HG02588 (cell line): ENCODE measurements around the gene GOLGB1.

Experiments used
- ATAC-seq: cut with Tn5 transposase; IDR thresholded peaks from one replicate; pipeline ENCODE4 v1.9.1; 2021; ENCODE audit warnings: mild to moderate bottlenecking, moderate library complexity; ENCODE audit not compliant: unreplicated experiment

The GOLGB1 gene

DNA sequence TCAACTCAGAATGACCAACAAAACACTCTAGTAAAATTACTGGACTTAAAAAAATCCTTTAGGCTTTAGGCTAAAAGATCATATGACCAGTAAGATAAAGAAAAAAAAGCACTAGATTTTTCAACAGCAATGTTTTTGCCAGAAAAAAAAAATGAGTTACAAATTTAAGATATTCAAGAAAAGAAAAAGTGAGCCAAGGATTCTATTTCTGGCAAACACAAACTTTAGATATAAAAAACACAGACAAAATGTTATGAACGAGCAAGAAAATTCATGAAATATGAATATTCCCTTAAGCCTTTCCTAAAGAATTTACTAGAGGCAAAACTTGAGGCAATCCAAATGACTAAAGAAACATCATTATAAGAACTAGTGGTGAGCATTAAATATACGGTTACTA is 8.6 kb downstream of the GOLGB1 start:
- ATAC-seq = no peak

DNA sequence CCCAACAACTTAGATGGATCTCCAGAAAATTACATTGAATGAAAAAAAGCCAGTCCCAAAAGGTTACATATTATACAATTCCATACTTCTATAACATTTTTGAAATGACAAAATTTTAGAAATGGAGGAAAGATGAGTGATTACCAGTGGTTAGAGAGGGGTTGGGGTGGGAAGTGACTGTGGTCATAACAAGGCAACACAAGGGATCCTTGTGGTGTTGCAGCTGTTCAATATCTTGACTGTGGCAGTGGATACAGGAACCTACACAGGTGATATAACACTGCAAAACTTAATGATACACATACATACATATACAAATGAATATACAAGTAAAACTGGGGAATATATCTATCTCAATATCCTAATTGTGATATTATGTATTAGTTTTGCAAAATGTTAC is 9.6 kb downstream of the GOLGB1 start:
- no peak for ATAC-seq

DNA sequence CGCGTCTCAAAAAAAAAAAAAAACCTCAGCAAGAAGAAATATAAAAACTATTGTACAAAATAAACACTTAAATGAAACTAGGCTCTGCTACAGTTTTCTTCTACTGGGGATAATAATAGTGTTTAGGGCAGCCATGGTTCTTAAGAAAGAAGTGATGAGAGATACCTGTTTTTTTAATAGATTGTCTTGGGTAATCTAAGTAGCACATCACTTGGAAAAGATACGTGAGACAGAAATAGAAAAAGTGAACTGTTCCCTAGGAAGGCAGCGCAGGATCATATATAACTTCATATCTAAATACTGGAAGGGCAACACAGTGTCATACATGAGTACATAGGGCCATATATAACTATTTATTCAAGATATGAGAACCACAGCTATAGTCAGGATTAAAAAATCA is 11.9 kb downstream of the GOLGB1 start:
- ATAC-seq = no peak

DNA sequence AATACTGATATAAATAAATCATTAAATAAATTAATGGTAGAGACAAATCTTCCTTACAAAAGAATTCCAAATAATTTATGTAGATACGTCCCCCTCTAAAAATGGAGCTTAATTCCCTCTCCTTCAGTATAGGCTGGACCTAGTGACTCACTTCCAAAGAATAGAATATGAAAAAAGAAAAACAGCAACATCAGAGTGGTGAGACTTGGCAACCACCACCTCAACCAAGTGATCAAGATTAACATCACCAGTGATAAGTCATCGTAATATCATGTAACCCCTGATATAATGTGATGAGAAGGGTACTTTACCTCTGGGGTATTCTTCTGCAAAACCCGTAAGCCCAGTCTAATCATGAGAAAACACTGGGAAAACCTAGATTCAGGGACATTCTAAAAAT is 13.4 kb downstream of the GOLGB1 start:
- ATAC-seq = no peak

DNA sequence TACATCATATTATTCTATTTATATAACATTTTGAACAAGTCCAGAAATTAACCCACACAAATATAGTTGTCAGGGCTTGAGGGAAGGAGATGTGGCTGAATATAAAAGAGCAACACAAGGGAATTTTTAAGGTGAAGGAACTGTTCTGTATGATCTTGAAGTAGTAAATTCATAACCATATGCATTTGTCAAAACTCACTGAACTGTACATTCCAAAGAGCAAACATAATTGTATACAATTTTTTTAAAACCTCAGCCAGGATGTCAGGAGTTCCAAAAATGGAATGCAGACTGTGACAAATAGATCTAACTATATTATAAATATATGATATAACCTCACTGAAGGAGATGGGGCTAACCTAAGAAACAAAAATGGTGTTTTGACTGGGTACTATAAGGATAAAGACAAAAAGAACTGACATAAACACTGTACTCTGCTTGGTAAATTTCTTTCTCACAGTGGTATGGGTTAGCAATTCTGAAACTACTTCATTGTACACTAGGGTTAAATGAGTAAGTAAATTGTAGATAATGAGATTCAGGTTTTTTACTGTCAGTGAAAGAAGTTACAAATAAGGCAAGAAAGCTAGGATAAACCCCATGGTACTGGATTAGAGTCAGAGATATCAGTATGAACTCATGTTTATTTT is 14.4 kb downstream of the GOLGB1 start:
- ATAC-seq = peak; percentile 94

DNA sequence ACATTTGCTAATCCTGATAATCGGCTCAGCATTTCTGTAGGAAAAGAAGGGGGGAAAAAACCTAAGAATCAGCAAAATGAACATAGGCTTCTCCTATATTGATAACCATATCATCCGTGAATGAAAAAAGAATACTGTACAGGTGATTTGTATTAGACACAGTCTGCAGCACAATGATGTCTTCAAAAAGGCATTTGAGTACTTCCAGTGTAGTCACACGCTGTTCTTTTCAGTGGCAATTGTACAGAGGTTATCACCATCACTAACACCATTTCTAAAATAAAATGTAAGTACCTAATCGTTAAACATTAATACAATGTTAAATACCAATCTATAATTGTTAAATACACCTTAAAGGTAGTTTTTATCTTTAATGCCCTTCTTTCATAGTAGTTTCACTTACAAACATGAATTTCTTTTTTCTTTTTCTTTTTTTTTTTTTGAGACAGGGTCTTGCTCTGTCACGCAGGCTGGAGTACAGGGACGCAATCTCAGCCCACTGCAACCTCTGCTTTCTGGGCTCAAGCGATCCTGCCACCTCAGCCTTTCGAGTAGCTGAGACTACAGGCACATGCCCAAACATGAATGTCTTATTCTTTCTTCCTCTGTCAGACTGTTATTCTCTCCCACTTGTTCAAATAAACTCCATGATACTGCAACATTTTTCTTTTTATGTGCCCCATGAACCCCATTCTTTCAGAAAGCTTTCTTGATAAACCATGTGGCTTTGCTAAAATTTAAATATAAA is 18.4 kb downstream of the GOLGB1 start:
- no peak for ATAC-seq

DNA sequence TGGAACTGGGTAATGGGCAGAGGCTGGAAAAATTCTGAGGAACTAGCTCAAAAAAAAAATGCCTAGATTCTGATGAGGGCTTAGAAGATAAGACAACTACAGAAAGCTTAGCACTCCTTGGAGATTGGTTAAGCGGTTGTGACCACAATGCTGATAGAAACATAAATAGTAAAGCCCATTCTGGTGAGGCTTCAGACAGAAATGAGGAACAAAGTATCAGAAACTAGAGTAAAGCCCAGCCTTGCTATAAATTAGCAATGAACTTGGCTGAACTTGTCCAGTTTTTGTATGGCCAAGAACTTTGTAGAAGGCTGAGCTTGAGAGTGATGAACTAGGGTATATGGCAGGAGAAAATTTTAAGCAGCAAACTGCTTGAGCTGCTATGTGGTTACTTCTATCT is 25.4 kb downstream of the GOLGB1 start:
- peak; percentile 92 for ATAC-seq

DNA sequence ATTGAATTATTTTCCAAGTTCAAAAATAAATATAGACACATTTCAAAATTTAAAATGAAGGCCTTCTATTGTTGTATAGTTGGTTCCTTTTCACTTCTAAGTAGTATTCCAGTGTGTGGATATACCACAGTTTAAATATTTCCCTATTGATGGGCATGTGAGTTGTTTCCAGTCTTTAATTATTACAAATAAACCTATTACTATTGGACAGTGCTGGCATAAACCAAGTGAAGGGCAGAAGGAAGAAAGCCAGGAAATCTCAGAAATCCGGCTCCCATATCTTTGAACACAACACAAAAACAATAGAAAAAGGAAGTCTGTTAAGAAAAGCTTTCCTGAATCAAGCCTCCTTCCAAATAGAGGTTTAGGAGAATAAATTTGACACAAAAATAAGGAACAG is 26.1 kb downstream of the GOLGB1 start:
- no peak for ATAC-seq

DNA sequence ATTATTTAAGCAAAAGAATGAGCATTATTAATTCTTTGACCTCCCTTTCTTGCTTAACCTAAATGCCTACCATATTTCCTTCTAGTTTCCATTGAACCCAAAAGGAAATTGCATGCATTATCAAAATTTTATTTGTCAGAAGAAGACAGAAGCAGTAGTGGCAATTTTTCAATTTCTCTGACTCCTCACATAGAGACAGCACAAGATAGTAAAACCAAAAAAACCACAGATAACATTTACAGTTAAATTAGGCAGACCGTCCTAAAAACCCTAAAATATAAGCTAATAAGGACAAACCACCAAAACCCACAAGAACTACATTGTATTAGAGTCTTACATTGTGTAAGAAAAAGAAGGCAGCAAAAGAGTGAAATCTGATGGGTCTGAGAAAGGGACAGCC is 27.1 kb downstream of the GOLGB1 start:
- no peak for ATAC-seq

DNA sequence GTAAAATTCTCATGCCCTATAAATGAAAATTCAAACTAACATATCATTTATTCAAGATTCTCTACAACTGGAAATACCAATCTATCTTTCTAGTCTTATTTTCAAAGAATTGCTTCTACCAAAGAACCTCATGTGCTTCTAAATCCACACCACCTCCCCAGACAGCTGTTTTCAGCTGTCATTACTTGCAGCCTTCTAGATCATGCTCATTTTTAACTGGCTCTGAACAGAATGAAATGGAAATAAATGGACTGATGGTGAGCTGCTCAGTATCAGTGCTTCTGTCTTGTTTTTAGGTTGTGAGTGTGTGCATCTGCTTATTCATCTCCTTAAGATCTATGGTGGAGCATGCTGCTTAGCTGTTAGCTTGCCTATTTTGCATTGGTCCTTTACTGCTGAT is 29.4 kb downstream of the GOLGB1 start:
- ATAC-seq = no peak

DNA sequence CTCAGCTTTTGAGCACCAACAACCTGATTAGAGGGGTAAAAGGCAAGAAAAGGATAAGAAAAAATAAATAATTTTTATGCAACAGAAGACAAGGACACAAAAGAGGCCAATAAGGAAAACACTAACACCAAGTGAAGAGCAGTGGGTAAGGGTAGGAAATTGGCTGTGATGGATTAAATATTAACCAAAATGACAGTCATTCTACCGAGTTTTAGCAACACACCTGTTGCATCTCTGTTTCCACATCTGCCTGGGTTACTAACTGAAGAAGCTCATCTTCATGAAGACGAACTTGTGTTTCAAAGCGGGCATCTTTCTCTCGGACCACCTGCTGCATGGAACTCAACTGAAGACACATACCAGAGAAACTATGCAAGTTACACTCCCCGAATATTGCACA is 30.1 kb downstream of the GOLGB1 start:
- no peak for ATAC-seq

DNA sequence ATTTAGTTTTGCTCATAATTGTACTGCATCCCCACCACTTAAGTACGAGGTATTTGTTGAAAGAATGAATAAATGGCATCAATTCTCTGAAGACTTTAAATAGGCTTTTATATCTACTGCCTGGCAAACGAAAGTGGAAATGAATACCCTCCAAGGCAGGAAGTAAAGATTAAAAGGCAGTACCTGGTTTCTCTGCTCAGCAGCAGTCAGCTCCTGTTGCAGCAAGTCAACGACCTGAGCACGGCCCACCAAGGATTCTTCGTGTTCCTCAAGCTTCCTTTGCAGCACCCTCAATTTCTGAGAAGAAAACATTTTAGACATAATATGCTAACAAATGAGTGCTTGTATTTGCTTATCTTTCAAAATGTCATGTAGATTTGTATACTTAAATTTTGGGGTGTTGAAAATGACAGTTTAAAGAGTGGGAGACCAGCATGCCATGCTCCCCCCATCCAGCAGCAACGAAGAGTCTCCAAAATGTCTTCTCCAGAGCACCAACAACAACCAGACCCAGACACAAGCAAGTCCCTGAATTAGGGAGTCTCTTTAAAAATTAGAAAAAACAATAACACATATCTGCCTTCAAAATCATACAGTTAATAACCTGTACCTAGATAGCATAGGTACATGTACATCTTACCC is 31.2 kb downstream of the GOLGB1 start:
- ATAC-seq = no peak

DNA sequence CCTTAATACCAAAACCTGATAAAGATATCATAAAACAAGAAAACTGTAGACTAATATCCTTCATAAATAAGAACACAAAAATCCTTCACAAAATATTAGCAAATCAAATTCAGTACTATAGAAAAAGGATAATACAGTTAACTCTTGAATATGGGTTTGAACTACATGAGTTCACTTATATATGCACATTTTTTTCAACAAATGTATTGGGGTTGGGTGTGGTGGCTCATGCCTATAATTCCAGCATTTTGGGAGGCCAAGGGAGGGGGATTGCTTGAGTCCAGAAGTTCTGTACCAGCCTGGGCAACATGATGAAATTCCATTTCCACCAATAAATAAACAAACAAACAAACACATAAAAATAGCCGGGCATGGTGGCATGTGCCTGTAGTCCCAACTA is 39.2 kb downstream of the GOLGB1 start:
- no peak for ATAC-seq

DNA sequence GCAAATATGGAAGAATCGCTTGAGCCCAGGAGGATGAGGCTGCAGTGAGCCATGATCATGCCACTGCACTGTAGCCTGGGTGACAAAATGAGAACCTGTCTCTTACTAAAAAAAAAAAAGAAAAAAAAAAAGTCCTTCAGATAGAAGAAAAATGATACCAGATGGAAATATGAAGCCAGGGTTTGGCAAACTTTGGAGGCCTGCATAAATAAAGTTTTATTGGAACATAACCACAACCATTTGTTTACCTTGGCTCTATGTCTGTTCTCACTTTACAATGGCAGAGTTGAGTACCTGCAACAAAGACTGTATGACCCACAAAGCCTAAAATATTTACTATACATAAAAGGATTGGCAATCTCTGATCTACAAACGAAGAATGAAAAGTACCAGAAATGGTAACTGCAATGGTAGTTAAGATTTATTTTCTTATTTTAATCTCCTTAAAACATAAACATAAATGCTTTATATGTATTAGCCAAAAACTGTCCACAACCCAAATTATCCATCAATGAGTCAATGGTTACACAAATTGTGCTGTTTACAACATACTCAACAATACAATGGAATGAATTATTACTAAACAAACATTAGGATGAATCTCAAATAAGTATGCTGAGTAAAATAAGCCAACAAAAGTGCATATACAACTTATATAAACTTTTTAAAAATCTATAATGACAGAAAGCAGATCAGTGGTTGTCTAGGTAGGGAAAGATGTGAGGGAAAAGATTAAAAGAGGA is 41.8 kb downstream of the GOLGB1 start:
- ATAC-seq = no peak

DNA sequence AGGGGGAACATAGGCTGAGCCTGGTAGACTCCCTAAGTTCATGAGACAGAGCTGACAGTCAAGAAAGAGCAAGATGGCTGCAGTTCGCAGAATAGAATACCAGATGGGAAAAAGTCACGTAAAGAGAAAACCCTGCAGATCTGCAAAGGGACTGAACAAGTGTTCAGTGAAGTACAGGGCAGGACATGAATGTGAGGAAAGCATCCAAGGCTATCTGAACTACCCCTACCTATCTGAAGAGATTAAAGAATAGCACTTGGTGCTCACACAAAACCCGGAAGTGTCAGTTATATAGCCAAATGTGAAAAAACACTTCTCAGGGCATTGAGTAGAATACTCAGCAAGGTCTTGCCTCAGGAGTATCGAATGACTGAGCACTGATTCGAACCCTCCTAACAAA is 44.0 kb downstream of the GOLGB1 start:
- no peak for ATAC-seq

DNA sequence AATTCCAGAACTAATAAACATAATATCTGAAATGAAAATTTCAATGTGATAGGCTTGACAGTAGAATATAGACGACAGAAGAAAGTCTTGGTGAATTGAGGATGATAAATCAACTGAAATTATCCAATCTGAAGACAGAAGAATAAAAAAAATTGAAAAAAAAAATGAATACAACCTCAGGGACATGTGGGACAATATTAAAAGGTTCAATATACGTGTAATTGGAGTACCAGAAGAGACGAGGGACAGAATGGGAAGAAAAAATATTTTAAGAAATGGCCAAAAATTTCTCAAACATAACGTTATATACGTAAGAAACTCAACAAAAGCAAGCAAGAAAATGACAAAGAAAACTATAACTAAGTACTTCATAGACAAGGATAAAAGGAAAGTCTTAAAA is 45.6 kb downstream of the GOLGB1 start:
- no peak for ATAC-seq

DNA sequence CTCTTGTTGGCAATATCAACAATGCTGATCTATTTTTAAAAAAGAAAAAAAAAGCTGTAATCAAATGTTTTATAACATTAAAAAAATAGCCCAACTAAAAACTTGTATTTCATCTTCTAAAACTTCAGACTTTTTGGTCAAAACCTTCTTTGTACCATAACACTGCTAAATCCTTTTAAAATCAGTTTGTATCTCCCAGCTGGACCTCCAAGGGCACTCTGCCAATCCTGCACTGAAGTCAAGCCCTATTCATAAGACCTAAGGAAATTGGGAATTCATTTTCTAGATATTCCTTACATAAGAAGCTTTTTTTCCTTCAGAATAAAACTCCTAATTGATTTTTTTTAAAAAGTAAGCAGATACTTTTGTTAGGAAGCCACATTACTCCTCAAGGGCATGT is 50.6 kb downstream of the GOLGB1 start:
- no peak for ATAC-seq

DNA sequence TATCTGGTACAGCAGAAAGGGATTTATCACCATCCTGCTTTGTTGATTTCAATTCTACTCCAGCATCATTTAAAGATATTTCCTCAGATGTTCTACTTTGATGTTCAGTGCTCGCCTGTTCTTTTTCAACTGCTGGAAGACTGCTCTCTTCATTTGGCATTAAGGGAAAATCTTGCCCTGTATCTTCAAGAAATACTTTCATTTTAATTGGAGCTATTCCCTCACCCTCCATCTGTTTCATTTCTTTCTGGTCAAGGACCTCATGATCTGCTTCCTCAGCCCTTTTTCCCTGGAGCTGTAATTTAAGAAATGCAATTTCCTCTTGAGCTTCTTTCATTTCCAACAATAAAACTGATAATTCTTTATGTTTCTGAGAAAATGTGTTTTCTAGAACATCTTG is 51.1 kb downstream of the GOLGB1 start:
- no peak for ATAC-seq

DNA sequence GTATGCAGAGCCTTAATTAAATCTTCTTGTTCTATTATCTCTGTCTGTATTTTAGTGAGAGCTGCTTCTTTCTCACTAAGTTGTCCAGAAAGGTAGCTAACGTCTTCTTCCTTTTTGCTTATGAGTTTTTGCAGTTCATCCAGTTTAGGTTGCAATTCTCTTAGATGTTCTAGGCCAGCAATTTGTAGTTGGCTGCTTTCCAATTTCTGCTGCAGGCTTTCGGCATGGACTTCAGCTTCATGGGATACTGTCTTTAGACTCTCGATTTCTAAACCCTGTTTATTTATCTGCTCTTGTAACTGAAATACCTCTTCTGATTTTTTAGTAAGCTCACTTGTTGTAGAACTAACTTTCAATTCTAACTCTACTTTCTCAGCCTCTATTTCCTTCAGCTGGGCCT is 53.4 kb downstream of the GOLGB1 start:
- no peak for ATAC-seq

DNA sequence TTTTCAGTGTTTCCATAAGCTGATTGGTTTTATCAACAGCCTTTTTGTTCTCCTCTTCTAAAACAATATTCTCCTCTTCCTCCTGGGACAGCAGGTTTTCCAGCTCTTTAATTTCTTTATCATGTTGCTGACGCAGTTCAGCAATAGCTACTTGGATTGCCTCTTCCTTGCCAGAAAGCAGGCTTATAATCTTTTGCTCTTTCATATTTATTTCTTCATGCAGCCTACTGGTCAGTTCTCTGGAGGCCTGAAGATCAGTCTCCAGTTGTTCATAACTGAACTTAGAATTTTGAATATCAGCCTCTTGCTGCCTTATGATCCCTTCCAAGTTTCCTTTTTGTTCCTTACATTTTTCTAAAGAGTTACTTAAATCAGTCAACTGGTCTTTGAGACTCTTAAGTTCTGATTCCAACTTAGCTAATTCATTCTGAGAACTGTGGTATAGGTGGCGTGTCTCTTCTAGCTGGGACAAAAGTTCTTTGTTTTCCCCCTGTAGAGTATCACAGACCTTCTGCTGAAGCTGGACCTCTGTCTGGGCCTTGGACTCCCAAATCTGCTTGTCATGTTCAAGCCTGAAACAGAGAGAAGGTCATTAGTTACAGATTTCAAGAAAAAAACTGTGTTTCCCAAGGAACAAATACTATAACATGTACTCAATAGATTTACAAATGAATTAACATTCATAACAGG is 57.4 kb downstream of the GOLGB1 start:
- ATAC-seq = no peak

DNA sequence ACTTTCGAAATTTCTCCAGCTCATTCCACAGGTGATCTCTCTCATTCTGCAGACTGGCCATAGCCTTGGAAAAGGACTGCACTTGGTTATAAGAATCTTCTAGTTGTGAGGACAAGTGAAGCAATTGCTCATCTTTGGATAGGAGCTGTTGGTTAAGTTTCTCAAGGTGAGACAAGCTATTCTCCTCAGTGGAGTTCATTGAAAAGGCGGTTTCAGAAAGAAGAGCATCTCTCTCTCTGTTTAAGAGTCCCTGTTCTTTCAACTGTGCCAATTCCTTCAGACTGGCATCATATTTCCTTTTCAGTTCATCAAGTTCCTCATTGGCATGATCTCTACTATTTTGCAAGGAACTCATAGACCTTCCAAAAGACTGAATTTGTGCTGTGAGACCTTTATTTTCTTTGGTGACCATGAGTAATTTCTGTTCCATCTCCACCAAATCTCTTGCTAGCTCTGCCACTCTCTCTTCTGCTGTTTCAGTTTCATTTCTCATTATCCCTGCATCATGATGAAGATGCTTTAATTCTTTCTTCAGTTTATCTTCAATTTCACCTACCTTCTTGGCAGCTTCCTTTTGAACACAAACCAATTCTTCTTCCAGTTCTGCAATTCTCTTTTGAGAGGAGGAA is 58.6 kb downstream of the GOLGB1 start:
- no peak for ATAC-seq
